CD4-positive, CD25-positive, alpha-beta regulatory T cell (primary cell): ENCODE results near the gene SAXO1. TPM values are rescaled to one million over a fixed set of nuclear protein-coding genes. Genes with fewer than 3 reads are reported as not detected.

Experiments used
- ATAC-seq, 2 donors: fragments of 150-1000 bp; cut with Tn5 transposase; one replicate each; pipeline ENCODE4 v1.10.0; 2021; ENCODE audit warnings: low read depth in 2 of 2, moderate number of reproducible peaks in 2 of 2, moderate library complexity in 1 of 2
- DNase-seq, 3 donors: peaks; one replicate each; pipeline versions ENCODE4 v3.0.0 to v3.0.0-alpha.2; 2012 to 2022; ENCODE audit warnings: mixed read lengths in 1 of 3
- H3K27ac ChIP-seq: one replicate; pipeline ENCODE4 v1.7.0; 2013; ENCODE audit warnings: mild to moderate bottlenecking, low read length; ENCODE audit not compliant: insufficient read depth, poor library complexity, severe bottlenecking
- H3K27me3 ChIP-seq: one replicate; pipeline ENCODE4 v1.7.0; 2013; ENCODE audit warnings: low read length; ENCODE audit not compliant: control insufficient read depth, insufficient read depth
- H3K36me3 ChIP-seq: one replicate; pipeline ENCODE4 v1.7.0; 2013; ENCODE audit warnings: mild to moderate bottlenecking, low read length, moderate library complexity; ENCODE audit not compliant: control insufficient read depth, insufficient read depth
- H3K4me1 ChIP-seq: 2 replicates; pipeline ENCODE4 v1.7.0; 2013; ENCODE audit warnings: mild to moderate bottlenecking, low read length; ENCODE audit not compliant: insufficient read depth, control insufficient read depth, poor library complexity, severe bottlenecking
- H3K4me3 ChIP-seq: one replicate; pipeline ENCODE4 v1.7.0; 2013; ENCODE audit warnings: low read depth, mild to moderate bottlenecking, low read length, moderate library complexity
- H3K9me3 ChIP-seq, 2 experiments: 1 replicate in 1 of 2; 2 replicates in 1 of 2; pipeline ENCODE4 v1.7.0; 2013; ENCODE audit warnings: low read length in 2 of 2, mild to moderate bottlenecking in 1 of 2, moderate library complexity in 1 of 2; ENCODE audit not compliant: control insufficient read depth in 2 of 2
- H3K27ac Mint-ChIP-seq, 3 donors: one replicate each; pipeline ENCODE4 v1.8.0; 2020 to 2022; ENCODE audit warnings: mild to moderate bottlenecking in 3 of 3, mixed read lengths in 3 of 3, moderate library complexity in 2 of 3
- H3K27me3 Mint-ChIP-seq: one replicate; pipeline ENCODE4 v1.8.0; 2022; ENCODE audit warnings: mild to moderate bottlenecking, mixed read lengths
- H3K36me3 Mint-ChIP-seq: one replicate; pipeline ENCODE4 v1.8.0; 2020; ENCODE audit warnings: mixed read lengths
- H3K4me1 Mint-ChIP-seq, 4 donors: one replicate each; pipeline ENCODE4 v1.8.0; 2020 to 2022; ENCODE audit warnings: mixed read lengths in 4 of 4, mild to moderate bottlenecking in 1 of 4
- H3K4me3 Mint-ChIP-seq, 4 donors: one replicate each; pipeline ENCODE4 v1.8.0; 2020 to 2022; ENCODE audit warnings: mild to moderate bottlenecking in 4 of 4, mixed read lengths in 4 of 4, moderate library complexity in 3 of 4
- H3K9me3 Mint-ChIP-seq, 7 donors: one replicate each; pipeline ENCODE4 v1.8.0; 2020 to 2022; ENCODE audit warnings: mixed read lengths in 7 of 7, mild to moderate bottlenecking in 3 of 7, moderate library complexity in 2 of 7
- polyA plus RNA-seq, 4 donors: library from polyadenylated mRNA; unstranded; fragments of 300-500 nt; fragmentation: Illumina TruSeq; gene quantifications; one replicate each; pipeline ENCODE4 v1.2.3, GENCODE V29; 2021
- total RNA-seq: library from RNA; stranded (reverse); gene quantifications from one replicate; pipeline ENCODE4 v1.2.3, GENCODE V29; 2022

SAXO1 gene, protein sequence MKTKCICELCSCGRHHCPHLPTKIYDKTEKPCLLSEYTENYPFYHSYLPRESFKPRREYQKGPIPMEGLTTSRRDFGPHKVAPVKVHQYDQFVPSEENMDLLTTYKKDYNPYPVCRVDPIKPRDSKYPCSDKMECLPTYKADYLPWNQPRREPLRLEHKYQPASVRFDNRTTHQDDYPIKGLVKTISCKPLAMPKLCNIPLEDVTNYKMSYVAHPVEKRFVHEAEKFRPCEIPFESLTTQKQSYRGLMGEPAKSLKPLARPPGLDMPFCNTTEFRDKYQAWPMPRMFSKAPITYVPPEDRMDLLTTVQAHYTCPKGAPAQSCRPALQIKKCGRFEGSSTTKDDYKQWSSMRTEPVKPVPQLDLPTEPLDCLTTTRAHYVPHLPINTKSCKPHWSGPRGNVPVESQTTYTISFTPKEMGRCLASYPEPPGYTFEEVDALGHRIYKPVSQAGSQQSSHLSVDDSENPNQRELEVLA
- total RNA-seq = 0.30 TPM
- under 1 TPM in 2 of 4 donors, not detected in 2; 0.03 to 0.10 TPM for polyA plus RNA-seq

- DNase-seq = no peak
- no peaks in the 10 kb centered on the region for H3K4me1 ChIP-seq
- no peak within 1 kb of the TSS for H3K27ac Mint-ChIP-seq
- no peaks in the 10 kb centered on the region for H3K36me3 Mint-ChIP-seq
- peaks cover 0 to 2% (median 0%) of the 10 kb centered on the region in 4 donors for H3K4me1 Mint-ChIP-seq
- no peak within 1 kb of the TSS for H3K4me3 Mint-ChIP-seq
- no peaks in the 10 kb centered on the region for H3K27me3 ChIP-seq
- no peak within 1 kb of the TSS for H3K27ac ChIP-seq
- no peaks in the 10 kb centered on the region for H3K9me3 ChIP-seq
- H3K4me3 ChIP-seq = no peak within 1 kb of the TSS
- no peaks in the 10 kb centered on the region for H3K36me3 ChIP-seq
- peaks cover 0 to 2% (median 0%) of the 10 kb centered on the region in 7 donors for H3K9me3 Mint-ChIP-seq
- H3K27me3 Mint-ChIP-seq = no peaks in the 10 kb centered on the region
- no peak for ATAC-seq
Observed at GRCh38 chr9:19033015-19033414, at the start of gene SAXO1. TSS of gene SAXO1 (minus strand) at chr9:19033209. CDS start at chr9:19032908, 301 bp downstream.

GRCh38 chr9:19074836-19075235 is 41.8 kb upstream of the SAXO1 start:
- no peak overlapping the region for H3K27ac ChIP-seq
- Mint-ChIP-seq H3K27me3 (no peaks in the 10 kb centered on the region), H3K4me3 (no peak overlapping the region), H3K9me3 (no peaks in the 10 kb centered on the region), H3K4me1 (peaks cover 4 to 13% (median 8%) of the 10 kb centered on the region in 4 donors), H3K36me3 (peaks cover 48% of the 10 kb centered on the region), H3K27ac (no peak overlapping the region)
- no peak overlapping the region for H3K4me3 ChIP-seq
- DNase-seq (no peak), ATAC-seq (no peak)
- no peaks in the 10 kb centered on the region for H3K9me3 ChIP-seq
- no peaks in the 10 kb centered on the region for H3K27me3 ChIP-seq
- peaks cover 76% of the 10 kb centered on the region for H3K36me3 ChIP-seq
- no peaks in the 10 kb centered on the region for H3K4me1 ChIP-seq

- no peak overlapping the region for H3K27ac Mint-ChIP-seq
- no peak for DNase-seq
Observed at GRCh38 chr9:19074229-19074628, 41.2 kb upstream of the SAXO1 start.

GRCh38 chr9:19057033-19057432 is 24.0 kb upstream of the SAXO1 start:
- Mint-ChIP-seq H3K4me1 (peaks cover 8 to 21% (median 13%) of the 10 kb centered on the region in 4 donors), H3K9me3 (no peaks in the 10 kb centered on the region), H3K27ac (no peak overlapping the region), H3K36me3 (peaks cover 51% of the 10 kb centered on the region), H3K27me3 (no peaks in the 10 kb centered on the region), H3K4me3 (no peak overlapping the region)
- Histone ChIP-seq H3K4me3 (no peak overlapping the region), H3K4me1 (no peaks in the 10 kb centered on the region), H3K27ac (no peak overlapping the region), H3K36me3 (peaks cover 49% of the 10 kb centered on the region), H3K9me3 (no peaks in the 10 kb centered on the region), H3K27me3 (no peaks in the 10 kb centered on the region)
- DNase-seq (no peak), ATAC-seq (no peak)

More at GRCh38 chr9:19074229-19074628, 41.2 kb upstream of the SAXO1 start:
- peaks cover 47% of the 10 kb centered on the region for H3K36me3 Mint-ChIP-seq
- H3K9me3 Mint-ChIP-seq = no peaks in the 10 kb centered on the region
- H3K27me3 Mint-ChIP-seq = no peaks in the 10 kb centered on the region
- H3K36me3 ChIP-seq = peaks cover 77% of the 10 kb centered on the region
- H3K27ac ChIP-seq = no peak overlapping the region
- H3K4me1 Mint-ChIP-seq = peaks cover 4 to 13% (median 8%) of the 10 kb centered on the region in 4 donors
- ATAC-seq = no peak
- no peaks in the 10 kb centered on the region for H3K4me1 ChIP-seq
- no peak overlapping the region for H3K4me3 Mint-ChIP-seq
- H3K4me3 ChIP-seq = no peak overlapping the region
- no peaks in the 10 kb centered on the region for H3K27me3 ChIP-seq
- H3K9me3 ChIP-seq = no peaks in the 10 kb centered on the region

DNA sequence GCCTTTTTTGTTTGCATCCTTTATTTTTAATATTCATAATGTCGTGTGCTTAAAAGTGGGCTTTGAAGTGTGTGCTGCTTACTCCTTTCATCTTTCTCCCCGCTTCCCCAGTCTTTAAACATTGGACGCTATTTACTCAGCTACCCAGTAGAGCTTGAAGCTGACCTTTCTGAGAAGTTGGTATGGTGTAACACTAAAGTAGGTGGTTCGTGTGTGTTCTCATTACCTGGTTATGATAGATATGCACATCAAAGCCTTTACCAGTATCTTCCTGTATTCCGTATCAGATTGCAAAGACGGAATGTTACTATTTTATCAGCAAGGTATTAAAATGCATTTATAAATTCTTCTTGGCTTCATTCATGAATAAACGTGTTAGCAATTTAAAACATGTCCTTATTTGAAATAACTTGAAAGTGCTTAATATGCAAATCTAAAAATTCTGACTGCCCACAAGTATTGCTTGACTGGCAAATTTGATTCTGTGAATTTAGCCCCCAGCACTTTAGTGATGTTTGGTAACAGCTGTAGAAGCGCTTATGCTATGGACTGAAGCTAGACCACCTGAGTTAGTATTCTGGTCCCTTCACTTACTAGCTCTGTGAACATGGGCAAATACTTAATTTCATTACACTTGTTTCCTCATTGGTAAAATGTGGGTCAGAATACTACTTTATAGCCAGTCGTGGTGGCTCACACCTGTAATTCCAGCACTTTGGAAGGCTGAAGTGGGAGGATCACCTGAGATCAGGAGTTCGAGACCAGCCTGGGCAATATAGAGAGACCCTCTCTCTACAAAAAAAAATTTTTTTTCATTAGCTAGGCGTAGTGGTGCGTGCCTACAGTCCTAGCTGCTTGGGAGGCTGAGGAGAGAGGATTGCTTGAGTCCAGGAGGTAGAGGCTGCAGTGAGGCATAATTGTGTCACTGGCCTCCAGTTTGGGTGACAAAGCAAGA is 17.9 kb upstream of the SAXO1 start:
- Histone ChIP-seq H3K9me3 (no peaks in the 10 kb centered on the region), H3K27me3 (no peaks in the 10 kb centered on the region), H3K4me3 (peak overlapping the region; percentile 90), H3K27ac (peak overlapping the region; percentile 95), H3K36me3 (no peaks in the 10 kb centered on the region), H3K4me1 (peaks cover 33% of the 10 kb centered on the region)
- H3K9me3 Mint-ChIP-seq = no peaks in the 10 kb centered on the region
- no peak for ATAC-seq
- peak overlapping the region; percentile 63 to 99 (median 98) for H3K27ac Mint-ChIP-seq
- peak overlapping the region; percentile 93 to 97 (median 96) for H3K4me3 Mint-ChIP-seq
- H3K27me3 Mint-ChIP-seq = no peaks in the 10 kb centered on the region
- H3K4me1 Mint-ChIP-seq = peaks cover 17 to 59% (median 32%) of the 10 kb centered on the region in 4 donors
- peaks cover 4% of the 10 kb centered on the region for H3K36me3 Mint-ChIP-seq
- peak in 2 of 3 donors; percentile 14 to 41 for DNase-seq

DNA sequence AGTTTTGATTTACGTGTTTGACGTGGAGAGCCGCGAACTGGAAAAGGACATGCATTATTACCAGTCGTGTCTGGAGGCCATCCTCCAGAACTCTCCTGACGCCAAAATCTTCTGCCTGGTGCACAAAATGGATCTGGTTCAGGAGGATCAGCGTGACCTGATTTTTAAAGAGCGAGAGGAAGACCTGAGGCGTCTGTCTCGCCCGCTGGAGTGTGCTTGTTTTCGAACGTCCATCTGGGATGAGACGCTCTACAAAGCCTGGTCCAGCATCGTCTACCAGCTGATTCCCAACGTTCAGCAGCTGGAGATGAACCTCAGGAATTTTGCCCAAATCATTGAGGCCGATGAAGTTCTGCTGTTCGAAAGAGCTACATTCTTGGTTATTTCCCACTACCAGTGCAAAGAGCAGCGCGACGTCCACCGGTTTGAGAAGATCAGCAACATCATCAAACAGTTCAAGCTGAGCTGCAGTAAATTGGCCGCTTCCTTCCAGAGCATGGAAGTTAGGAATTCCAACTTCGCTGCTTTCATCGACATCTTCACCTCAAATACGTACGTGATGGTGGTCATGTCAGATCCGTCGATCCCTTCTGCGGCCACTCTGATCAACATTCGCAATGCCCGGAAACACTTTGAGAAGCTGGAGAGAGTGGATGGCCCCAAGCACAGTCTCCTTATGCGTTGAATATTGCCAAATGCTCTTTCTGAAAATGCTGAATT is 17.1 kb upstream of the SAXO1 start:
- Histone ChIP-seq H3K36me3 (no peaks in the 10 kb centered on the region), H3K27ac (peak overlapping the region; percentile 95), H3K9me3 (no peaks in the 10 kb centered on the region), H3K4me3 (peak overlapping the region; percentile 90), H3K4me1 (peaks cover 33% of the 10 kb centered on the region), H3K27me3 (no peaks in the 10 kb centered on the region)
- no peak for ATAC-seq
- peak overlapping the region; percentile 93 to 97 (median 96) for H3K4me3 Mint-ChIP-seq
- H3K36me3 Mint-ChIP-seq = no peaks in the 10 kb centered on the region
- no peaks in the 10 kb centered on the region for H3K27me3 Mint-ChIP-seq
- peak overlapping the region; percentile 98 to 100 (median 99) for H3K27ac Mint-ChIP-seq
- H3K4me1 Mint-ChIP-seq = peaks cover 17 to 57% (median 30%) of the 10 kb centered on the region in 4 donors
- DNase-seq = peak in 2 of 3 donors; percentile 11 to 38
- H3K9me3 Mint-ChIP-seq = no peaks in the 10 kb centered on the region
